HepG2 (cell line): Measurements from ENCODE around the gene OR10V1. TPM values are rescaled to one million over a fixed set of nuclear protein-coding genes. Genes with fewer than 3 reads are reported as not detected.

ENCODE experiments used
- ATAC-seq: fragments of 200-7000 bp; cut with Tn5 transposase; 3 replicates; pipeline ENCODE4 v1.9.1; 2020; ENCODE audit warnings: mild to moderate bottlenecking, moderate library complexity
- BruUV-seq: library from RNA; stranded (reverse); fragments of 400-500 nt; replicated peaks from 2 replicates; lab custom pipeline; 2021; lab: Mats Ljungman, UMichigan
- CTCF ChIA-PET: fragments of 300-600 bp; formaldehyde crosslinking; extraction: SDS; loops from one replicate; lab custom pipeline; 2021; ENCODE audit warnings: low total read pairs, inconsistent platforms, low intra/inter-chr PET ratio; lab: Yijun Ruan, JAX
- POLR2A ChIA-PET: fragments of 350-600 bp; sonication (Branson Sonifier 250); formaldehyde crosslinking; loops from one replicate; lab custom pipeline; 2020; ENCODE audit warnings: antibody characterized with exemption, inconsistent platforms; lab: Yijun Ruan, JAX
- DNase-seq: peaks from one replicate; pipeline ENCODE4 v3.0.0-alpha.2; 2015; ENCODE audit warnings: low spot score
- FAIRE-seq: peaks from 3 replicates; lab custom pipeline; 2011; peaks lifted over from hg19 to GRCh38; lab: Jason Lieb, UNC
- H2AFZ ChIP-seq: one replicate; pipeline ENCODE4 v1.6.1; 2011; ENCODE audit warnings: low read length, inconsistent platforms
- H3K27ac ChIP-seq: fragments of 300-600 bp; 3 replicates; pipeline ENCODE4 v1.8.0; 2011; ENCODE audit warnings: mixed run types, mild to moderate bottlenecking, mixed read lengths, low read length, inconsistent platforms; ENCODE audit not compliant: insufficient read depth; ENCODE audit errors: extremely low read length
- H3K27me3 ChIP-seq, 2 experiments: fragments of 200-600 bp in 1 of 2; 2 replicates in 1 of 2; 3 replicates in 1 of 2; pipeline versions ENCODE4 v1.6.0 to v1.8.0; 2011; ENCODE audit warnings: low read length in 2 of 2, mild to moderate bottlenecking in 2 of 2, moderate library complexity in 2 of 2, inconsistent platforms in 1 of 2; ENCODE audit not compliant: insufficient read depth in 2 of 2, control insufficient read depth in 1 of 2
- H3K36me3 ChIP-seq, 2 experiments: fragments of 200-600 bp in 1 of 2; replicated peaks in 1 of 2; 2 replicates in 1 of 2; 3 replicates in 1 of 2; pipeline versions ENCODE4 v1.5.1 to v1.8.0; 2011; ENCODE audit warnings: low read length in 2 of 2, inconsistent platforms in 1 of 2; ENCODE audit not compliant: insufficient read depth in 2 of 2, control insufficient read depth in 1 of 2
- H3K4me1 ChIP-seq: 2 replicates; pipeline ENCODE4 v1.5.1; 2012; ENCODE audit warnings: low read length, inconsistent platforms; ENCODE audit not compliant: insufficient read depth
- H3K4me2 ChIP-seq: 2 replicates; pipeline ENCODE4 v1.6.0; 2011; ENCODE audit warnings: low read depth, low read length, inconsistent platforms
- H3K4me3 ChIP-seq, 3 experiments: fragments of 200-600 bp in 1 of 3; sonication (generic), shearing (Covaris generic) in 1 of 3; replicated peaks in 1 of 3; 2 replicates each; pipeline ENCODE4 v1.5.1; 2011 to 2016; ENCODE audit warnings: low read length in 3 of 3, inconsistent platforms in 2 of 3, low read depth in 2 of 3, mild to moderate bottlenecking in 2 of 3, control low read depth in 1 of 3, mixed read lengths in 1 of 3; ENCODE audit not compliant: insufficient read depth in 1 of 3
- H3K79me2 ChIP-seq: one replicate; pipeline ENCODE4 v1.6.1; 2011; ENCODE audit warnings: low read length, inconsistent platforms; ENCODE audit not compliant: insufficient read depth
- H3K9ac ChIP-seq: 2 replicates; pipeline ENCODE4 v1.6.0; 2011; ENCODE audit warnings: mild to moderate bottlenecking, low read depth, low read length, inconsistent platforms; ENCODE audit not compliant: insufficient read depth
- H3K9me3 ChIP-seq: 2 replicates; pipeline ENCODE4 v1.5.1; 2012; ENCODE audit warnings: mild to moderate bottlenecking, low read length
- H4K20me1 ChIP-seq: 2 replicates; pipeline ENCODE4 v1.6.0; 2011; ENCODE audit warnings: inconsistent platforms, mild to moderate bottlenecking, low read length, moderate library complexity; ENCODE audit not compliant: insufficient read depth
- GATAD1 ChIP-seq: IDR thresholded peaks from 2 replicates; pipeline ENCODE4 v1.6.1; 2016; ENCODE audit warnings: missing genetic modification reagents, missing compliant biosample characterization
- GFI1 ChIP-seq: sonication (generic); formaldehyde crosslinking; IDR thresholded peaks from 2 replicates; pipeline ENCODE4 v1.5.0; 2020; ENCODE audit warnings: missing genetic modification reagents, mild to moderate bottlenecking, borderline replicate concordance
- MXD3 ChIP-seq: IDR thresholded peaks from 2 replicates; pipeline ENCODE4 v1.6.1; 2016; ENCODE audit warnings: mild to moderate bottlenecking, missing biosample characterization, missing genetic modification reagents
- MYNN ChIP-seq: sonication (generic); formaldehyde crosslinking; IDR thresholded peaks from 2 replicates; pipeline ENCODE4 v1.4.0; 2020; ENCODE audit warnings: mild to moderate bottlenecking, low read depth, missing genetic modification reagents
- NKX3-1 ChIP-seq: sonication (generic); formaldehyde crosslinking; IDR thresholded peaks from 2 replicates; pipeline ENCODE4 v1.5.0; 2020; ENCODE audit warnings: missing genetic modification reagents
- PHF5A ChIP-seq: IDR thresholded peaks from one replicate; pipeline ENCODE4 v1.6.1; 2018; ENCODE audit warnings: low read depth, missing genetic modification reagents; ENCODE audit not compliant: unreplicated experiment
- PLSCR1 ChIP-seq: sonication (generic); formaldehyde crosslinking; IDR thresholded peaks from 2 replicates; pipeline ENCODE4 v1.5.0; 2020; ENCODE audit warnings: missing genetic modification reagents, mild to moderate bottlenecking, borderline replicate concordance
- RARA ChIP-seq: IDR thresholded peaks from 2 replicates; pipeline ENCODE4 v1.6.1; 2016; ENCODE audit warnings: missing genetic modification reagents, missing compliant biosample characterization
- SP2 ChIP-seq: sonication (generic); formaldehyde crosslinking; IDR thresholded peaks from 2 replicates; pipeline ENCODE4 v1.5.1; 2020; ENCODE audit warnings: mild to moderate bottlenecking, missing genetic modification reagents
- YEATS2 ChIP-seq: sonication (generic); formaldehyde crosslinking; IDR thresholded peaks from 2 replicates; pipeline ENCODE4 v1.4.0; 2020; ENCODE audit warnings: missing genetic modification reagents, borderline replicate concordance
- ZBTB21 ChIP-seq: sonication (generic); formaldehyde crosslinking; IDR thresholded peaks from 2 replicates; pipeline ENCODE4 v1.4.0; 2020; ENCODE audit warnings: missing genetic modification reagents
- ZFP90 ChIP-seq: sonication (generic); formaldehyde crosslinking; IDR thresholded peaks from 2 replicates; pipeline ENCODE4 v1.8.0; 2022; ENCODE audit warnings: missing genetic modification reagents, mild to moderate bottlenecking, inconsistent platforms, borderline replicate concordance
- ZNF138 ChIP-seq: sonication (generic); formaldehyde crosslinking; IDR thresholded peaks from 2 replicates; pipeline ENCODE4 v1.5.0; 2020; ENCODE audit warnings: mild to moderate bottlenecking, low read depth, missing genetic modification reagents
- ZNF468 ChIP-seq: sonication (generic); formaldehyde crosslinking; IDR thresholded peaks from 2 replicates; pipeline ENCODE4 v1.8.0; 2022; ENCODE audit warnings: mild to moderate bottlenecking, moderate library complexity, missing genetic modification reagents
- ZNF496 ChIP-seq: sonication (generic); formaldehyde crosslinking; IDR thresholded peaks from 2 replicates; pipeline ENCODE4 v1.8.1; 2023; ENCODE audit warnings: mild to moderate bottlenecking, moderate library complexity, missing genetic modification reagents; ENCODE audit not compliant: insufficient replicate concordance
- ZNF569 ChIP-seq: sonication (generic); formaldehyde crosslinking; IDR thresholded peaks from 2 replicates; pipeline ENCODE4 v1.5.0; 2020; ENCODE audit warnings: mild to moderate bottlenecking, missing genetic modification reagents, moderate library complexity, borderline replicate concordance
- ZNF670 ChIP-seq: sonication (generic); formaldehyde crosslinking; IDR thresholded peaks from 2 replicates; pipeline ENCODE4 v1.8.0; 2022; ENCODE audit warnings: mild to moderate bottlenecking, missing genetic modification reagents, borderline replicate concordance
- WGBS: methylation state at CpG from one replicate; pipeline ENCODE4 v1.1.6; 2017; ENCODE audit warnings: low lambda C conversion rate; 5-methylcytosine and 5-hydroxymethylcytosine counted together
- in situ Hi-C: cut with HindIII; loops from 2 replicates; pipeline ENCODE4 v1.10.0; 2017; ENCODE audit warnings: low pct_unique_long_range_greater_than_20kb; ENCODE audit not compliant: extremely low pct_ligation_motif_present
- intact Hi-C: fragments of 100-400 bp; cut with micrococcal nuclease; formaldehyde crosslinking; loops from one replicate; pipeline ENCODE4 v1.10.0; 2022; ENCODE audit not compliant: unreplicated experiment
- polyA plus RNA-seq, 8 experiments: library from polyadenylated mRNA; depleted of rRNA in 3 of 8; stranded (reverse) in 7 of 8; unstranded in 1 of 8; fragments of >200 nt; fragmentation: Illumina TruSeq in 4 of 8; extraction: Trizol in 4 of 8; gene quantifications; 2 replicates each; pipeline versions ENCODE4 v1.2.1 to v1.2.3, GENCODE V29; 2011 to 2016; ENCODE audit warnings: low read depth in 4 of 8, missing spikeins in 1 of 8, mixed read lengths in 1 of 8; ENCODE audit not compliant: insufficient read depth in 1 of 8
- total RNA-seq, 5 experiments: library from RNA; depleted of rRNA; stranded (reverse); fragments of >200 nt; fragmentation: Illumina TruSeq; extraction: Trizol; gene quantifications; 2 replicates each; pipeline ENCODE4 v1.2.3, GENCODE V29; 2016; ENCODE audit warnings: low read depth in 1 of 5

The OR10V1 gene
- total and polyA plus RNA-seq, 2 of the 13 experiments (the other 11 are each of a cell fraction or from before 2014, with no cell fraction given): not detected

- BruUV-seq: no TSS peak
- TF ChIP-seq PLSCR1 (CRISPR knock-in tag) (no peak), ZNF496 (CRISPR knock-in tag) (no peak), PHF5A (CRISPR knock-in tag) (no peak), YEATS2 (CRISPR knock-in tag) (no peak), MYNN (CRISPR knock-in tag) (no peak), NKX3-1 (CRISPR knock-in tag) (no peak), SP2 (CRISPR knock-in tag) (no peak)
- Histone ChIP-seq H3K79me2 (no peaks in the 10 kb centered on the region), H3K4me2 (no peak overlapping the region), H3K4me3 (no peak overlapping the region), H3K27ac (no peak overlapping the region), H4K20me1 (no peaks in the 10 kb centered on the region), H3K4me1 (no peaks in the 10 kb centered on the region), H3K27me3 (no peaks in the 10 kb centered on the region), H3K36me3 (no peaks in the 10 kb centered on the region), H3K9me3 (peaks cover 15% of the 10 kb centered on the region), H3K9ac (no peak overlapping the region), H2AFZ (no peak overlapping the region)
- ATAC-seq: no peak
- intact Hi-C loops: no loop called here
- in situ Hi-C loops: loop anchor here (25.0 kb wide), 1 partner anchor 506 kb away; no protein-coding TSS in a partner anchor
- ChIA-PET POLR2A (no interaction called here), CTCF (no interaction called here)
- no peak for DNase-seq
- FAIRE-seq: no peak
Observed at GRCh38 chr11:59692915-59693314, 20.7 kb downstream of the OR10V1 start.

- Histone ChIP-seq H2AFZ (no peak overlapping the region), H3K27me3 (no peaks in the 10 kb centered on the region), H3K9ac (no peak overlapping the region), H3K9me3 (peaks cover 15% of the 10 kb centered on the region), H3K4me1 (no peaks in the 10 kb centered on the region), H3K36me3 (no peaks in the 10 kb centered on the region), H3K4me3 (no peak overlapping the region), H3K4me2 (no peak overlapping the region), H3K79me2 (no peaks in the 10 kb centered on the region), H4K20me1 (no peaks in the 10 kb centered on the region), H3K27ac (no peak overlapping the region)
- ATAC-seq (no peak), DNase-seq (no peak), FAIRE-seq (no peak)
- POLR2A ChIA-PET: no interaction called here
- WGBS: 15% methylated on average over 2 of the region's 2 CpGs
- intact Hi-C loops: no loop called here
- CTCF ChIA-PET: no interaction called here
- no peak for TF ChIP-seq ZNF569 (CRISPR knock-in tag)
- TF ChIP-seq GATAD1 (CRISPR knock-in tag): no peak
- no peak for TF ChIP-seq GFI1 (CRISPR knock-in tag)
- TF ChIP-seq ZNF670: no peak
- TF ChIP-seq ZNF138 (CRISPR knock-in tag): no peak
- no peak for TF ChIP-seq ZBTB21 (CRISPR knock-in tag)
- no peak for TF ChIP-seq ZNF468
- TF ChIP-seq RARA (CRISPR knock-in tag): no peak
- TF ChIP-seq MXD3 (CRISPR knock-in tag): no peak
- TF ChIP-seq ZFP90 (CRISPR knock-in tag): no peak
- in situ Hi-C loops: loop anchor here (25.0 kb wide), 1 partner anchor 504 kb away; no protein-coding TSS in a partner anchor
- BruUV-seq: no TSS peak
Observed at GRCh38 chr11:59691156-59691555, 22.5 kb downstream of the OR10V1 start.
